Fibroblast of peridontal ligament (primary cell): Measurements from ENCODE around the gene KRT38.
"Not testable (repeated sequence)": the region's sequence is repeated elsewhere in the genome, so short reads cannot be mapped to it uniquely, and the experiment has no call there.

ENCODE experiments used
- DNase-seq: peaks from one replicate; pipeline ENCODE4 v3.0.0-alpha.2; 2010; ENCODE audit errors: extremely low read depth

KRT38 gene

GRCh38 chr17:41395611-41396010 is 45.2 kb downstream of the KRT38 start:
- DNase-seq = no peak

- DNase-seq = not testable (repeated sequence)
Observed at GRCh38 chr17:41395044-41395443, 45.7 kb downstream of the KRT38 start.

- DNase-seq = no peak
Observed at GRCh38 chr17:41394254-41394996, 46.4 kb downstream of the KRT38 start.

GRCh38 chr17:41393826-41394225 is 47.0 kb downstream of the KRT38 start:
- DNase-seq = no peak

GRCh38 chr17:41393294-41393693 is 47.5 kb downstream of the KRT38 start:
- no peak for DNase-seq

- peak; percentile 56 for DNase-seq
Observed at GRCh38 chr17:41392278-41392677, 48.5 kb downstream of the KRT38 start.

- DNase-seq = no peak
Observed at GRCh38 chr17:41391535-41391934, 49.2 kb downstream of the KRT38 start.

- no peak for DNase-seq
Observed at GRCh38 chr17:41390411-41390938, 50.3 kb downstream of the KRT38 start.

- DNase-seq = no peak
Observed at GRCh38 chr17:41387670-41388069, 53.1 kb downstream of the KRT38 start.

GRCh38 chr17:41386227-41386626 is 54.6 kb downstream of the KRT38 start:
- DNase-seq = no peak
